ENCODE data around the gene SFT2D2.
A peak's percentile ranks its signal among the peaks of the same experiment; 100 is the strongest.

SFT2D2 gene

GRCh38 chr1:168187177-168187576 lies 38.6 kb upstream of the SFT2D2 start:
- H3K9me3 ChIP-seq: no peaks in the 10 kb centered on the region
- no peak overlapping the region for H3K27ac ChIP-seq
- H3K36me3 ChIP-seq: peaks cover 59% of the 10 kb centered on the region
- TF ChIP-seq CTCF (IDR thresholded peaks at IDR 0.05): no peak
- H3K4me3 ChIP-seq (ENCODE audit: low read depth in 1 of 2, low read length in 1 of 2): no peak overlapping the region
- H3K27me3 ChIP-seq: no peaks in the 10 kb centered on the region
- no peaks in the 10 kb centered on the region for H3K4me1 ChIP-seq (ENCODE audit: control insufficient read depth in 1 of 2, insufficient read depth in 1 of 2, low read depth in 1 of 2, low read length in 1 of 2)

- Histone ChIP-seq H3K9me3 (no peaks in the 10 kb centered on the region), H3K36me3 (peaks cover 61% of the 10 kb centered on the region), H3K27ac (no peak overlapping the region), H3K4me1 (ENCODE audit: control insufficient read depth in 1 of 2, insufficient read depth in 1 of 2, low read depth in 1 of 2, low read length in 1 of 2) (peaks cover 10 to 22% of the 10 kb centered on the region in 2 experiments), H3K27me3 (no peaks in the 10 kb centered on the region), H3K4me3 (ENCODE audit: low read depth in 1 of 2, low read length in 1 of 2) (no peak overlapping the region)
- TF ChIP-seq CTCF (IDR thresholded peaks at IDR 0.05): no peak
Measured at GRCh38 chr1:168190403-168190802, 35.4 kb upstream of the SFT2D2 start.

- peaks cover 60% of the 10 kb centered on the region for H3K36me3 ChIP-seq
- H3K4me1 ChIP-seq (ENCODE audit: control insufficient read depth in 1 of 2, insufficient read depth in 1 of 2, low read depth in 1 of 2, low read length in 1 of 2): peaks cover 10 to 27% of the 10 kb centered on the region in 2 experiments
- no peak for TF ChIP-seq CTCF (IDR thresholded peaks at IDR 0.05)
- H3K27ac ChIP-seq: peak overlapping the region; percentile 20
- H3K27me3 ChIP-seq: no peaks in the 10 kb centered on the region
- H3K4me3 ChIP-seq (ENCODE audit: low read depth in 1 of 2, low read length in 1 of 2): no peak overlapping the region
- no peaks in the 10 kb centered on the region for H3K9me3 ChIP-seq
Measured at GRCh38 chr1:168195199-168196135, 30.3 kb upstream of the SFT2D2 start.

- Histone ChIP-seq H3K27ac (no peak overlapping the region), H3K36me3 (peaks cover 52% of the 10 kb centered on the region), H3K9me3 (no peaks in the 10 kb centered on the region), H3K4me1 (ENCODE audit: control insufficient read depth in 1 of 2, insufficient read depth in 1 of 2, low read depth in 1 of 2, low read length in 1 of 2) (peaks cover 14 to 29% of the 10 kb centered on the region in 2 experiments), H3K27me3 (no peaks in the 10 kb centered on the region), H3K4me3 (ENCODE audit: low read depth in 1 of 2, low read length in 1 of 2) (no peak overlapping the region)
- no peak for TF ChIP-seq CTCF (IDR thresholded peaks at IDR 0.05)
Measured at GRCh38 chr1:168199056-168199455, 26.7 kb upstream of the SFT2D2 start.

- no peaks in the 10 kb centered on the region for H3K27me3 ChIP-seq
- peaks cover 4 to 10% of the 10 kb centered on the region in 2 experiments for H3K4me1 ChIP-seq (ENCODE audit: control insufficient read depth in 1 of 2, insufficient read depth in 1 of 2, low read depth in 1 of 2, low read length in 1 of 2)
- TF ChIP-seq CTCF (IDR thresholded peaks at IDR 0.05): no peak
- H3K9me3 ChIP-seq: no peaks in the 10 kb centered on the region
- no peak overlapping the region for H3K27ac ChIP-seq
- H3K4me3 ChIP-seq (ENCODE audit: low read depth in 1 of 2, low read length in 1 of 2): no peak overlapping the region
- peaks cover 32% of the 10 kb centered on the region for H3K36me3 ChIP-seq
Measured at GRCh38 chr1:168202941-168203654, 22.7 kb upstream of the SFT2D2 start.
